ENCODE measurements around the gene GLYATL1B.

- no peak for TF ChIP-seq CTCF (IDR thresholded peaks at IDR 0.05)
- no peak for TF ChIP-seq POLR2A (IDR thresholded peaks at IDR 0.05)
Measured at GRCh38 chr11:59114344-59114743, 28.2 kb downstream of the GLYATL1B start.
